WERI-Rb-1 (cell line): ENCODE data around the gene KITLG.
A peak's percentile ranks its signal among the peaks of the same experiment; 100 is the strongest.

Source experiments
- DNase-seq: peaks from one replicate; pipeline ENCODE4 v3.0.0-alpha.2; 2020
- H3K27ac ChIP-seq: fragments of 250-450 bp; sonication (Bioruptor Pico); 2 replicates; pipeline ENCODE4 v1.5.1; 2020; ENCODE audit warnings: mild to moderate bottlenecking, moderate library complexity
- H3K27me3 ChIP-seq: fragments of 250-450 bp; sonication (Bioruptor Pico); 2 replicates; pipeline ENCODE4 v1.5.1; 2021; ENCODE audit warnings: mild to moderate bottlenecking, low read depth, moderate library complexity; ENCODE audit not compliant: insufficient read depth, severe bottlenecking
- H3K36me3 ChIP-seq: fragments of 250-450 bp; sonication (Bioruptor Pico); 2 replicates; pipeline ENCODE4 v1.5.1; 2020; ENCODE audit warnings: mild to moderate bottlenecking, moderate library complexity
- H3K4me3 ChIP-seq: 2 replicates; pipeline ENCODE4 v1.5.1; 2011; ENCODE audit warnings: low read depth, mild to moderate bottlenecking, control low read depth, low read length
- H3K9me3 ChIP-seq: fragments of 250-450 bp; sonication (Bioruptor Pico); 2 replicates; pipeline ENCODE4 v1.5.1; 2021; ENCODE audit warnings: mild to moderate bottlenecking, moderate library complexity; ENCODE audit not compliant: severe bottlenecking
- TF ChIP-seq, protein P1 (sequence below): IDR thresholded peaks from 2 replicates; pipeline ENCODE4 v1.5.1; 2011; ENCODE audit warnings: low read depth, mild to moderate bottlenecking, control low read depth, inconsistent platforms, low read length

KITLG gene

DNA sequence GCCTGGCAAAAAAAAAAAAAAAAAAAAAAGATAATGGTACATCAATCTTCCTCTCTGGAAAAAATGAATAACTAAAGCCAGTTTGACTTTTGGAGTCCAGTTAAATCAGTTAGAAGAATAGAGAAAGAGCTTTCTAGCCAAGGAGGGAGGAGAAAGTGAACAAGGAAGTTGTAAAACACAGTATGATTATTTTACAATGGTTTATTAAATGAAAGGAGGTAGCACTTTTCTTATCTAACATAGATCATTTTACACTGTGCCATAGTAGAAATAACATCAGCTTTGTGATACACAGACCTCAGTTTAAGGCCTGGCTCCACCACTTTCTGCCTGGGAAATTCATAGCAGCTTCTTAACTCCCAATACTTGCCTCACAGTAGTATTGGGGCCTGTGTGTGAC is 15.4 kb upstream of the KITLG start:
- H3K27me3 ChIP-seq, result peaks cover 2% of the 10 kb centered on the region
- no peak for DNase-seq
- H3K36me3 ChIP-seq, result no peaks in the 10 kb centered on the region
- no peak overlapping the region for H3K4me3 ChIP-seq
- TF ChIP-seq, protein P1, sequence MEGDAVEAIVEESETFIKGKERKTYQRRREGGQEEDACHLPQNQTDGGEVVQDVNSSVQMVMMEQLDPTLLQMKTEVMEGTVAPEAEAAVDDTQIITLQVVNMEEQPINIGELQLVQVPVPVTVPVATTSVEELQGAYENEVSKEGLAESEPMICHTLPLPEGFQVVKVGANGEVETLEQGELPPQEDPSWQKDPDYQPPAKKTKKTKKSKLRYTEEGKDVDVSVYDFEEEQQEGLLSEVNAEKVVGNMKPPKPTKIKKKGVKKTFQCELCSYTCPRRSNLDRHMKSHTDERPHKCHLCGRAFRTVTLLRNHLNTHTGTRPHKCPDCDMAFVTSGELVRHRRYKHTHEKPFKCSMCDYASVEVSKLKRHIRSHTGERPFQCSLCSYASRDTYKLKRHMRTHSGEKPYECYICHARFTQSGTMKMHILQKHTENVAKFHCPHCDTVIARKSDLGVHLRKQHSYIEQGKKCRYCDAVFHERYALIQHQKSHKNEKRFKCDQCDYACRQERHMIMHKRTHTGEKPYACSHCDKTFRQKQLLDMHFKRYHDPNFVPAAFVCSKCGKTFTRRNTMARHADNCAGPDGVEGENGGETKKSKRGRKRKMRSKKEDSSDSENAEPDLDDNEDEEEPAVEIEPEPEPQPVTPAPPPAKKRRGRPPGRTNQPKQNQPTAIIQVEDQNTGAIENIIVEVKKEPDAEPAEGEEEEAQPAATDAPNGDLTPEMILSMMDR, result no peak
- H3K27ac ChIP-seq, result no peak overlapping the region
- H3K9me3 ChIP-seq, result peaks cover 3% of the 10 kb centered on the region

DNA sequence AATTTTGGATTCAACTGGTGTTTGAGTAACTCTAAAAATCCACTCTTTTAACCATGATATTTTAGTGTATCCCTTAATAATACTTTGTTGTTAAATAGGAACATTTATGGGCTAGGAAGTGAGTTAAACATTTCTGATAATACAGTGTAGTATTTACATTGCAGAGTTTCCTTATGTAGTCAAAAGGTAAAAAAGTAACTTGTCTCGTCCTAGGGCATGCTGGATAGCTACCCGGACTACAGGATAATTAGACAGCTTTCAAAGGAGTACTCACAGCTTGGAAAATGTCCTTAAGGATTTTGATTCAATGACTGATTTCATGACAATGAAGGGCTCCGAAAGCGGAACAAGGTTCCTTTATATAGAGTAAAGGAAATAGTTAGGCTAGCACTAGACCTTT is 14.5 kb upstream of the KITLG start:
- no peak overlapping the region for H3K4me3 ChIP-seq
- H3K9me3 ChIP-seq, result peaks cover 3% of the 10 kb centered on the region
- TF ChIP-seq, protein P1, result no peak
- no peaks in the 10 kb centered on the region for H3K36me3 ChIP-seq
- H3K27ac ChIP-seq, result no peak overlapping the region
- H3K27me3 ChIP-seq, result peaks cover 10% of the 10 kb centered on the region
- no peak for DNase-seq

GRCh38 chr12:88591343-88591742 is 11.1 kb upstream of the KITLG start:
- Histone ChIP-seq H3K9me3 (peaks cover 12% of the 10 kb centered on the region), H3K4me3 (no peak overlapping the region), H3K27ac (no peak overlapping the region), H3K27me3 (peaks cover 11% of the 10 kb centered on the region), H3K36me3 (no peaks in the 10 kb centered on the region)
- no peak for DNase-seq
- TF ChIP-seq, protein P1, result no peak

- Histone ChIP-seq H3K27me3 (peaks cover 11% of the 10 kb centered on the region), H3K9me3 (peaks cover 14% of the 10 kb centered on the region), H3K4me3 (no peak overlapping the region), H3K27ac (no peak overlapping the region), H3K36me3 (no peaks in the 10 kb centered on the region)
- TF ChIP-seq, protein P1, result no peak
- DNase-seq, result no peak
These were observed 10.6 kb upstream of the KITLG start for GRCh38 chr12:88590851-88591250.

DNA sequence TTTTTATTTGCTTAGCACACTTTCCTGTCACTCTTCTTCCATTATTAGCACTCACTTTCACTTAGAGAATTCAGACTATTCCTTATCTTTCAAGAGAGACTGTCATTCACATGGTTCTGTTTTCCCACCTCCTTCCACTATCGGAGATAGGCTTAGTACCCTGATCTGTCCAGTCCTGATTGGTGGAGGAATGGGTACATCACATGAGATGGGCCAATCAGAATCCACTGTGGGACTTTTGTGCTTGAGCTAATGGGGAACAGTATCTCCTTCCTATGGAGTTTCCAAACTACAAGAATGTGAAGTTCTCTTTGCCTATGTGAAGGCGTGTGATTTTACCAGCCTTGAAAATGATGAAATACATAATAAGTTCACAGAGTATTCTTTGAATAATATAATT is 4.8 kb upstream of the KITLG start:
- Histone ChIP-seq H3K4me3 (no peak overlapping the region), H3K27me3 (peaks cover 50% of the 10 kb centered on the region), H3K27ac (no peak overlapping the region), H3K9me3 (peaks cover 14% of the 10 kb centered on the region), H3K36me3 (no peaks in the 10 kb centered on the region)
- DNase-seq, result no peak
- TF ChIP-seq, protein P1, result no peak

DNA sequence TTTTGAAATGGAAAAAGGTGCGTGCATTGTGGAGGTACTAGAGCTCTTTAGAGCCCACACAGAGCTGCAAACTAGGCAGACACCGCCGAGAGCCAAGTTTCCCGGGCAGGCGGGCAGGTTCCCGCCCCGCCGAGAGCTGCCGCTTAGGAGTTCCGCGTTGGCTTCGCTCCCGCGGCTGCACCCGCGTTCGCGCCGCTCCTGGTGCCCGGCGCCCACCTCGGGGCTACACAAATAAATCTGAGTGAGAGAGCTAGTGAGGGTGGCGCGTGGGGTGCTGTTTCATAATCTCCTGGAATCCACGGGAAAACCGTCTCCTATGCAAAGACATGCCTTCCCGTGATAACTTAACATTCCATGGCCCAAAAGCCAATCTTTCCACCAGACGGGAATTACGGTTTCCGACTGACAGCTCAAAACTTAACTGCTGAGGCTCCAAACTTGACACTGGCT is 645 bp downstream of the KITLG start:
- no peak for DNase-seq
- peaks cover 86% of the 10 kb centered on the region for H3K27me3 ChIP-seq
- TF ChIP-seq, protein P1, result no peak
- H3K4me3 ChIP-seq, result peak overlapping the region; percentile 31
- H3K27ac ChIP-seq, result no peak overlapping the region
- H3K36me3 ChIP-seq, result no peaks in the 10 kb centered on the region
- H3K9me3 ChIP-seq, result peaks cover 3% of the 10 kb centered on the region
